Esophagus (tissue), 2 donors: Measurements from ENCODE around the gene MTOR. TPM values are rescaled to one million over a fixed set of nuclear protein-coding genes. Genes with fewer than 3 reads are reported as not detected.
"Not testable (repeated sequence)": the region's sequence is repeated elsewhere in the genome, so short reads cannot be mapped to it uniquely, and the experiment has no call there.

Experiments
- H3K27ac ChIP-seq, 2 donors: one replicate each; pipeline ENCODE4 v1.5.1; 2013; ENCODE audit warnings: low read depth in 2 of 2, mild to moderate bottlenecking in 2 of 2, inconsistent platforms in 1 of 2, low read length in 1 of 2, moderate library complexity in 1 of 2
- H3K27me3 ChIP-seq, 2 donors: one replicate each; pipeline ENCODE4 v1.6.1; 2013; ENCODE audit warnings: low read length in 2 of 2, control low read depth in 1 of 2, mild to moderate bottlenecking in 1 of 2; ENCODE audit not compliant: insufficient read depth in 2 of 2, control insufficient read depth in 1 of 2
- H3K36me3 ChIP-seq, 2 donors: one replicate each; pipeline ENCODE4 v1.6.1; 2013; ENCODE audit warnings: low read length in 1 of 2; ENCODE audit not compliant: control insufficient read depth in 2 of 2, insufficient read depth in 2 of 2
- H3K4me1 ChIP-seq, 2 donors: one replicate each; pipeline ENCODE4 v1.6.1; 2013; ENCODE audit warnings: low read length in 1 of 2; ENCODE audit not compliant: control insufficient read depth in 2 of 2, insufficient read depth in 2 of 2
- H3K4me3 ChIP-seq, 2 donors: one replicate each; pipeline ENCODE4 v1.5.1; 2013; ENCODE audit warnings: low read length in 2 of 2, mild to moderate bottlenecking in 2 of 2, low read depth in 1 of 2, moderate library complexity in 1 of 2
- H3K9me3 ChIP-seq, 2 donors: one replicate each; pipeline ENCODE4 v1.6.1; 2013; ENCODE audit warnings: mild to moderate bottlenecking in 2 of 2, low read depth in 1 of 2, low read length in 1 of 2, moderate library complexity in 1 of 2; ENCODE audit not compliant: control insufficient read depth in 2 of 2, insufficient read depth in 1 of 2
- WGBS, 2 donors: extraction: QIAGEN DNeasy Blood & Tissue Kit; methylation state at CpG; one replicate each; pipeline ENCODE4 v1.1.7; 2013; 5-methylcytosine and 5-hydroxymethylcytosine counted together
- polyA plus RNA-seq, 2 donors: library from polyadenylated mRNA; stranded (reverse); fragments of 200-250 nt; gene quantifications; one replicate each; pipeline ENCODE4 v1.2.3, GENCODE V29; 2013
- donor health status: healthy with polysubstance abuse.
- donor health status: Bipolar disorder and iron deficiency.

Gene MTOR
- polyA plus RNA-seq, 2 donors: 16.0 to 17.7 TPM

DNA sequence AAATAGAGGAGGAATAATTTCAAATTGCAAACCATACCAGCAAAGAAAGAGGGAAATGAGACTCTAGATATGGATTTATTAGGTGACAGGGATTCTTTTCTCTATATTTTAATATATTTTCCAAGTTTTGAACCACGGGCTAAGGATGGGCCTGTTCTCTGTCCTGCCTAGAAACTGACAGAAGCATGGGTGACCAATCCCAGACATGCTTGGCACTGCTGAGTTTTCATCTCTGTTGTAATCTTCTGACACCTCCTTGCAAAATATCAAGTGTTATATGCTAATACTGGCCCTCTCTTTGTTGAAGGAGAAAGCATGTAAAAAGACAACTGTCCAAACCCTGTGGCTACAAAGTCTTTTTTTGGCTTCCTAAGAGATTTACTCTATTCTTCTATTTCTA, 74.0 kb downstream of the MTOR start:
- Histone ChIP-seq H3K4me3 (no peak overlapping the region), H3K27ac (no peak overlapping the region), H3K4me1 (peaks cover 0 to 2% of the 10 kb centered on the region in 2 donors), H3K36me3 (peaks cover 6 to 16% of the 10 kb centered on the region in 2 donors), H3K9me3 (no peaks in the 10 kb centered on the region), H3K27me3 (no peaks in the 10 kb centered on the region)
- 81 to 85% methylated on average over 1 of the region's 1 CpG for WGBS, 2 donors

DNA sequence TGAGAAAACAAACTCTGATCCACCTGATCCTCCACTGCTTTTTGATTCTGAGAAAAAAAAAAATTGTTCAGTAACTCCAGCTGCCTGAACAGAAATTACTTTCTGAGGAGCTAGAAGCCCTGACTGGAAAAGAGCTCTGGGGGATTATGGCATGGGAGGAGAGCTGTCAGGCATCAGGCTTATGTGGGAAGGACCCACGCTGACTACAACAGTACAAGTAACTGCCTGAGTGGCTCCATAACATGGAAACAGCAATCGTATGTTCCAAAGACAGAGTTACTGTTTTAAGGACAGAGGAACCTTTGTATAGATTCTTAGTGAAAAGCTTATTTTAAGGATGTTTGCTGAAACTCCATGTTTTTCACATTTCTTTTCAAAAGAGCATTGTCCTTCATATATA, 74.4 kb downstream of the MTOR start:
- Histone ChIP-seq H3K4me3 (no peak overlapping the region), H3K9me3 (no peaks in the 10 kb centered on the region), H3K27me3 (no peaks in the 10 kb centered on the region), H3K27ac (no peak overlapping the region), H3K4me1 (peaks cover 0 to 2% of the 10 kb centered on the region in 2 donors), H3K36me3 (peaks cover 6 to 13% of the 10 kb centered on the region in 2 donors)
- WGBS, 2 donors: 75 to 76% methylated on average over 2 of the region's 2 CpGs

DNA sequence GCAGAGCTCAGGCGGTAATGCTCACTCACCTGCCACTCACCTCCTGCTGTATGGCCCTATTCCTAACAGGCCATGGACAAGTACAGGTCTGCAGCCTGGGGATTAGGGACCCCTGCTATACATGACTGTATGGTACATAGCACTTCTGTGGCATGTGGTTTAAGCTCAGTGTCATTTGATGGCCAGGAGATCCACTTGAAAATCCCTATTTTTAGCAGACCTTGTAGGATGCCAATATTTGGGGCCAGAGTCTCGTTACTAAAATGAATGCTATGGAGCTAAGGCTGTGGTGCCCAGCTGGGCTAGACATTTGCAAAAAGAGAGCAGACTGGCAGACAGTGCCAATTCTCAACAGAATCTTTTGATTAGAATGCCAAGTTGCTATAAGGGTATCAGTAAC, 74.9 kb downstream of the MTOR start:
- H3K4me1 ChIP-seq: peaks cover 0 to 2% of the 10 kb centered on the region in 2 donors
- H3K9me3 ChIP-seq: no peaks in the 10 kb centered on the region
- H3K4me3 ChIP-seq: no peak overlapping the region
- 78 to 87% methylated on average over 2 of the region's 2 CpGs for WGBS, 2 donors
- no peak overlapping the region for H3K27ac ChIP-seq
- H3K27me3 ChIP-seq: no peaks in the 10 kb centered on the region
- H3K36me3 ChIP-seq: peaks cover 6 to 12% of the 10 kb centered on the region in 2 donors

DNA sequence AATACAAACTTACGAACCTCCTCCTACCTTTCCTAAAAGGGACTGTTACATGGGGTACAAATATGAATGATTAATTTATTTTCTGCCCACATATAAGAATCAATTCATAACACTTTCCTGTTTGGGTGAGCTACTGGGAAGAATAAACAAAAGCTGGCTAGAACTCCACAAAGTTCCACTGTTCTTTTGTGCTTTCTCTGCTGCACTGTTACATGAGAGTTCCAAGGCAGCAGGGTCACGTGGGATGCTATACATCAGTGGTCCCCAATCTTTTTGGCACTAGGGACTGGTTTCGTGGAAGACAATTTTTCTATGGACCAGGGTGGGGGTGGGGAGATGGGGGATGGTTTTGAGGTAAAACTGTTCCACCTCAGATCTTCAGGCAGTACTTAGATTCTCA, 75.4 kb downstream of the MTOR start:
- Histone ChIP-seq H3K36me3 (peaks cover 6 to 9% of the 10 kb centered on the region in 2 donors), H3K4me3 (no peak overlapping the region), H3K27ac (no peak overlapping the region), H3K9me3 (no peaks in the 10 kb centered on the region), H3K27me3 (no peaks in the 10 kb centered on the region), H3K4me1 (peaks cover 0 to 2% of the 10 kb centered on the region in 2 donors)
- WGBS, 2 donors: 93% methylated on average over 3 of the region's 3 CpGs

DNA sequence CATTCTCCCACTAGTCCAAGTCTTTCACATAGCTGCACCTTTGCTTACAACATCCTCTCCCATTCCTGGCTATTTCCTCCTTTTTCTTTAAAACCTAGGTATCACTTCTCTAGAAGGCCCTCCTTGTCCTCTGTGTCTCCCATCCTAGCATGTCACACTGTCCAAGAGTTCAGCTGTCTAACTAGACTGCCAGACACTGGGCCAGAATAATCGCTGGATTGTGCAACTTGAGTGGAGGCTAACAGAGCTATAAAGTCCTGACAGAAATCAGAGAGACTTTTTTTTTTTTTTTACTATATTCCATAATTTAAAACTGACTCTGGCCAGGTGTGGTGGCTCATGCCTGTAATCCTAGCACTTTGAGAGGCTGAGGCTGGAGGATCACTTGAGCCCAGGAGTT, 77.4 kb downstream of the MTOR start:
- Histone ChIP-seq H3K27ac (no peak overlapping the region), H3K9me3 (no peaks in the 10 kb centered on the region), H3K4me3 (no peak overlapping the region), H3K27me3 (no peaks in the 10 kb centered on the region), H3K36me3 (peaks cover 0 to 4% of the 10 kb centered on the region in 2 donors), H3K4me1 (peaks cover 0 to 2% of the 10 kb centered on the region in 2 donors)
- 78 to 92% methylated on average over 1 of the region's 1 CpG for WGBS, 2 donors

DNA sequence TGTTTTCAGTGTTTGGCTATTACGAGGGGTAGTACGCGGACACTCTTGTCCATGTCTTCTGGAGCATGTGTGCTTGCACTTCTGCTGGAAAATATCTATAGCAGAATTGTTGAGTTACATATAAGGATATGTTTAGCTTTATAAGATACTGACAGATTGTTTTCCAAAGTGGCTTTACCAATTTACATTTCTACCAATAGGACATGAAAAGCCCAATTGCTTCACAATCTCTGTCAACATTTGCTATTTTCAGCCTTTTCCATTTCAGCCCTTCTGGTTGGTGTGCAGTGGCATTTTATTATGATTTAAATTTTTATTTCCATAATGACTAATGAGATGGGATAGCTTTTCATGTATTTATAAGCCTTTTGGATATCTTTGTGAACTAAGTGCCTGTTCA, 79.5 kb downstream of the MTOR start:
- Histone ChIP-seq H3K4me3 (no peak overlapping the region), H3K9me3 (no peaks in the 10 kb centered on the region), H3K36me3 (no peaks in the 10 kb centered on the region), H3K4me1 (peaks cover 0 to 2% of the 10 kb centered on the region in 2 donors), H3K27ac (no peak overlapping the region), H3K27me3 (no peaks in the 10 kb centered on the region)
- 98 to 100% methylated on average over 3 of the region's 3 CpGs for WGBS, 2 donors

DNA sequence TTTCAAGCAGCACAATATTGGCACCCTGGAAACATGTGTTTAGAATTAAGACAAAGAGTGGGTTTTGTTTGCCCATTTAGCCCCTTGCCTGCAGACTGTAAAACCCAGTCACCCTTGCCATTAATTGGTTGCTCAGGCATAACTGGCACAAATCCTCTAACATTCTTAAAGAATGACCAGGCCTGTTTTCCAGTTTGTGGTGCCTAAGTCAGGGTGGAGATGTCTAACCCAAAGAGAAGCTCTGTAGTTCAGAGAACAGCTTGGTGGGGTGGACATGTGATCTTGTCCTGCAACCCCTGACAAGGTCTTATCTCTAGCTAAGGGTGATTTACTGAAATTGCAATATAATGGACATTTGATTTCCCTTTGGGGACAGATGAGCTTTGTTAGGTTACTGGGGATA, 82.0 kb downstream of the MTOR start:
- Histone ChIP-seq H3K27ac (no peak overlapping the region), H3K9me3 (no peaks in the 10 kb centered on the region), H3K27me3 (no peaks in the 10 kb centered on the region), H3K4me1 (no peaks in the 10 kb centered on the region), H3K4me3 (no peak overlapping the region), H3K36me3 (peaks cover 0 to 3% of the 10 kb centered on the region in 2 donors)

DNA sequence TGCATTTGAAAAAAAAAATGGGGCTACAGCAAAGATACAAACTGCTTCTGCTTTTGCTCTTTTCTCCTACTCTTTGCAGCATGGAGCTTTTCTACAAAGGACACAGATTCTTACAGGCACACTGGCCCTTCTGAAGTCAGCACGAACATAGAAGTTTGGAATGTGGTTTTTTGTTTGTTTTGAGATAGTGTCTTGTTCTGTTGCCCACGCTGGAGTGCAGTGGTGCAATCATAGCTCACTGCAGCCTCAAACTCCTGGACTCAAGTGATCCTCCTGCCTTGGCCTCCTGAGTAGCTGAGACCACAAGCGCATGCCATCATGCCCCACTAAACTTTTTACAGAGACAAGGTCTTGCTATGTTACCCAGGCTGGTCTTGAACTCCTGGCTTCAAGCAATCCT, 82.6 kb downstream of the MTOR start:
- H3K9me3 ChIP-seq, H3K4me3 ChIP-seq, H3K27me3 ChIP-seq, H3K4me1 ChIP-seq, H3K36me3 ChIP-seq, H3K27ac ChIP-seq: not testable (repeated sequence)
- WGBS, 2 donors: 77 to 83% methylated on average over 3 of the region's 3 CpGs

DNA sequence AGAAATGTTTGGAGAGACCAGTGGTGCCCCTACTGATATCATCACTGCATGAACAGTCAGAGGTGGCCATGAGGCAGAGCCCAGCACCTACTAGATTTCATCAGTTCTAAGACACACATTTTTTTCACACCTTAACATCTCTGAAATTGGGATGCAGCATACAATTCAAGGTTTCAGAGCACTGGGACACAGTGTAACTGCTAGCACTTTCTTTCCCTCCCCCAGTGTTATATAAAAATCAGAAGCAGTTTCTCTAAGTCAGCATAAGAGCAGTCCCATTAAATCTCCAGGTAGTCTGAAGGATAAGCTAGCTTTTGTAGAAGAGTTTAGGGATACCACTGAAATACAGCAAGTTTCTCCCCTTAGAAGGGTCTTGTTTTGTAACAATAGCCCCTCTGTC, 83.2 kb downstream of the MTOR start:
- no peaks in the 10 kb centered on the region for H3K27me3 ChIP-seq
- no peak overlapping the region for H3K27ac ChIP-seq
- peaks cover 0 to 3% of the 10 kb centered on the region in 2 donors for H3K36me3 ChIP-seq
- no peaks in the 10 kb centered on the region for H3K4me1 ChIP-seq
- no peaks in the 10 kb centered on the region for H3K9me3 ChIP-seq
- H3K4me3 ChIP-seq: no peak overlapping the region

DNA sequence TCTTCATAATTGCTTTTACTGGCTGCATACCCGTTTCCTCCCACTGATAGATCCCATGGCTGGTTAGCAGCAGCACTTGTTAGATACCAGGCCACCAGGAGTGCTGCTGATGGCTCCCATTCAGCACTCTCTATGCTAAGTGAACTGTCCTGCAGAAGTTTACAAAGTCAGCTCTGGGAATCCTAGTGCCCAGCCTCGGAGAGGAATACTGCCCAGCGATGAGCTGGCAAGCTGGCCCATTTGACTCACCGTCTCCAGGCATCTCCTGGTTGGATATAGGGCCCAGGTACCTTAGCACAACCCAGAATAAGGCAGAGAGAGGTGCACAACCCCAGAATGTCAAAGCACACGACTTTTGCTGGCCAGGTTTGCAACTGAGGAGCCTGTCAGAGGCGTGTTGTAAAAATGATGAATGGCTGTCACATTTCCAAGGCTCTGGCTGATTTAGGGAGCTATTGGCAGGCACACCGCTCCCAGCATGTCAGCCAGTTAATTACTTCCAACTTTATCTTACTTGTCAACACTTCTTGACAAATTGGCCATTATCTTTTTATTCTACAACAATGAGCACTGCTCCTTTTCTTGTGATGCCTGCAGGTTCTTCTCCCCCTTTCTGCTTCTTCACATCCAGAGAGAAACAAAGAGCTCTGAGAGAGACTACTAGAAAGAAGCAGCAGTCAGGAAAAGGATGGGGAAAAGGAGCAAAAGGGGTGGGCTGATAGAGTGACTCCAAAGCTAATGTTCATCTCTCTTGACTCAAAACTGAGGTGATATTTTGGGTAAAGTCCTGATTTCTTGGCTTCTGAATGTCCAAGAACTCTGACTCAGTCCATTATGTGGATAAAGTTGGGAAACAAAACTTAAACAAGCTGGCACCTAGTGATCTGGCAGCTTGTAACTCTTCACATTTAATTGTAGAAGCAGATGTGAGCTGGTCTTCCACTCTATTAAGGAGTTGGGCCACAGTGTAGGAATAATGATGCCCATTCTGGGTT, 84.0 kb downstream of the MTOR start:
- no peak overlapping the region for H3K4me3 ChIP-seq
- WGBS, 2 donors: 43 to 50% methylated on average over 7 of the region's 7 CpGs
- peaks cover 0 to 3% of the 10 kb centered on the region in 2 donors for H3K36me3 ChIP-seq
- H3K27me3 ChIP-seq: no peaks in the 10 kb centered on the region
- no peaks in the 10 kb centered on the region for H3K4me1 ChIP-seq
- no peak overlapping the region for H3K27ac ChIP-seq
- no peaks in the 10 kb centered on the region for H3K9me3 ChIP-seq
